ENCODE results near the gene HIC2. TPM values are rescaled to one million over a fixed set of nuclear protein-coding genes. Genes with fewer than 3 reads are reported as not detected.

Gene HIC2
- total and polyA plus RNA-seq, 9 of the 15 experiments (the other 6 are each of a cell fraction or from before 2014, with no cell fraction given) = 1.7 to 117 (median 35.5) TPM

- no peak for TF ChIP-seq ZBTB40 (IDR thresholded peaks at IDR 0.05)
- TF ChIP-seq ZBTB40 (CRISPR knock-in tag; IDR thresholded peaks at IDR 0.05) = no peak
- no peak for TF ChIP-seq ZBED1 (IDR thresholded peaks at IDR 0.05)
- TF ChIP-seq ZNF165 (CRISPR knock-in tag; IDR thresholded peaks at IDR 0.05; ENCODE audit: borderline replicate concordance) = peak; percentile 78; the same call in 1 of the 2 replicates
- TF ChIP-seq ZNF707 (CRISPR knock-in tag; conservative IDR thresholded peaks at IDR 0.05) = 0 out of 2 replicates have a peak, but pooled peaks have one; percentile 34
- no peak for TF ChIP-seq SOX6 (IDR thresholded peaks at IDR 0.05)
- no peak for TF ChIP-seq TARDBP (IDR thresholded peaks at IDR 0.05)
- peak; percentile 29; the same call in 1 of the 2 replicates for TF ChIP-seq ZNF12 (CRISPR knock-in tag; IDR thresholded peaks at IDR 0.05)
- peak; percentile 12; the same call in 1 of the 2 replicates for TF ChIP-seq ZNF143 (CRISPR knock-in tag; IDR thresholded peaks at IDR 0.05)
- peak; percentile 9; the same call in 1 of the 2 replicates for TF ChIP-seq ZFX (CRISPR knock-in tag; IDR thresholded peaks at IDR 0.05)
- TF ChIP-seq HDAC6 (IDR thresholded peaks at IDR 0.05; ENCODE audit: low read depth, low read length) = peak; percentile 65; the same call in 1 of the 2 replicates
- TF ChIP-seq ELF2 (CRISPR knock-in tag; IDR thresholded peaks at IDR 0.05) = no peak
- no peak for TF ChIP-seq ZNF639 (CRISPR knock-in tag; conservative IDR thresholded peaks at IDR 0.05 in 1 of 2, IDR thresholded peaks at IDR 0.05 in 1 of 2)
- no peak for TF ChIP-seq SP1 (CRISPR knock-in tag; IDR thresholded peaks at IDR 0.05)
- no peak for TF ChIP-seq E2F8 (IDR thresholded peaks at IDR 0.05; ENCODE audit: low read depth, partially characterized antibody)
These were observed 40.0 kb downstream of the HIC2 start (continued) for GRCh38 chr22:21457023-21457787.

Measured in K562 (cell line).